Thyroid gland (tissue), 4 donors: Measurements from ENCODE around the gene GHITM.

Experiments
- CTCF ChIP-seq, 6 experiments: fragments of 200-600 bp in 3 of 6; fragments of 450-650 bp in 3 of 6; sonication (generic) in 3 of 6; IDR thresholded peaks; one replicate each; pipeline ENCODE4 v1.5.1; 2016 to 2019; ENCODE audit warnings: antibody characterized with exemption in 6 of 6, mild to moderate bottlenecking in 2 of 6, inconsistent platforms in 1 of 6, moderate library complexity in 1 of 6
- POLR2A ChIP-seq, 2 donors: fragments of 450-650 bp; IDR thresholded peaks; one replicate each; pipeline ENCODE4 v1.6.1; 2017; ENCODE audit warnings: antibody characterized with exemption in 2 of 2, mild to moderate bottlenecking in 2 of 2, moderate library complexity in 1 of 2

DNA sequence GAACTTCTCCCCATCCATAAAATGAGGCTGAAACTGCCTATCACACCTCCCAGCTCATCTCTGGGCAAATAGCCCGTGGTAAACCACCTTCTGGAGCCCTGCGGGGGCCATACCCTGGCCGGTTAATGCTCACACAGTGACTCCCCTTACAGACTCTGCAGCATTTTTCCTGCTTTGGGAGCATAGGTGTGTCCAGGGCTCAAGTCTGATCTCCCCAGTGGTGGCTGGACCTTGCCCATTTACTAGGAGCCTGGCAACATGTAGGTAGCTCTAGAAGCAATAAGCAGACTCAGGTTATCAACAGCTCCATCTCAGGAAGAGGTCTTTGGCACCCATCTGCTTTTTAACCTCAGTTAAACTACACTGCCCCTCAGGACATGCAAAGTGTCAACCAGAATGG is 49.5 kb downstream of the GHITM start:
- TF ChIP-seq CTCF (IDR thresholded peaks at IDR 0.05) (no peak), POLR2A (IDR thresholded peaks at IDR 0.05) (no peak)
